Measurements from ENCODE around the gene OVCH1.

Gene OVCH1

DNA sequence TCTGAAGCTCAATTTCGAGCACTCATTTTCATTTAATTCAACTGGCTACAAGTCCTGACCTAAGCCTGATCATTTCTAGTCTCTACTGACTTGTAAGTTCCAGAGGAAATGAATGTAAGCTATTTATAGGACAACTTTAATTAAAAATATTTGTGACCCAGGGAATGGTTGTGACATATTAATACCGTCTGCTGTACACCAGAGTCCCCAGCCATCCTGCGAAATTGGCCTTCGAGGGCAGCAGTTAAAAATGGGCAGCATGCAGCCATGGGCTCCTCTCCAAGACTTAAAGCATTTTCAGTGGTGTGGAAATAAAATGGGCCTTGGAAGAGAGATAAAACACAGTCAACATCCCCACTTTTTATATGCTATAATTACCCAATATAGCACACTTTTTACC is 30.7 kb upstream of the OVCH1 start:
- no peak for DNase-seq (ENCODE audit: extremely low spot score)
- TF ChIP-seq, protein P1, sequence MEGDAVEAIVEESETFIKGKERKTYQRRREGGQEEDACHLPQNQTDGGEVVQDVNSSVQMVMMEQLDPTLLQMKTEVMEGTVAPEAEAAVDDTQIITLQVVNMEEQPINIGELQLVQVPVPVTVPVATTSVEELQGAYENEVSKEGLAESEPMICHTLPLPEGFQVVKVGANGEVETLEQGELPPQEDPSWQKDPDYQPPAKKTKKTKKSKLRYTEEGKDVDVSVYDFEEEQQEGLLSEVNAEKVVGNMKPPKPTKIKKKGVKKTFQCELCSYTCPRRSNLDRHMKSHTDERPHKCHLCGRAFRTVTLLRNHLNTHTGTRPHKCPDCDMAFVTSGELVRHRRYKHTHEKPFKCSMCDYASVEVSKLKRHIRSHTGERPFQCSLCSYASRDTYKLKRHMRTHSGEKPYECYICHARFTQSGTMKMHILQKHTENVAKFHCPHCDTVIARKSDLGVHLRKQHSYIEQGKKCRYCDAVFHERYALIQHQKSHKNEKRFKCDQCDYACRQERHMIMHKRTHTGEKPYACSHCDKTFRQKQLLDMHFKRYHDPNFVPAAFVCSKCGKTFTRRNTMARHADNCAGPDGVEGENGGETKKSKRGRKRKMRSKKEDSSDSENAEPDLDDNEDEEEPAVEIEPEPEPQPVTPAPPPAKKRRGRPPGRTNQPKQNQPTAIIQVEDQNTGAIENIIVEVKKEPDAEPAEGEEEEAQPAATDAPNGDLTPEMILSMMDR (IDR thresholded peaks at IDR 0.05; ENCODE audit: control extremely low read depth, extremely low read depth, low read depth, missing control alignments): no peak
- CTCF ChIA-PET: interaction anchor here (0.9 to 1.0 kb wide), 2 partner anchors 8 to 9 kb away, joined by 3 to 6 read pairs; no protein-coding TSS in a partner anchor
- POLR2A ChIA-PET: no interaction called here

DNA sequence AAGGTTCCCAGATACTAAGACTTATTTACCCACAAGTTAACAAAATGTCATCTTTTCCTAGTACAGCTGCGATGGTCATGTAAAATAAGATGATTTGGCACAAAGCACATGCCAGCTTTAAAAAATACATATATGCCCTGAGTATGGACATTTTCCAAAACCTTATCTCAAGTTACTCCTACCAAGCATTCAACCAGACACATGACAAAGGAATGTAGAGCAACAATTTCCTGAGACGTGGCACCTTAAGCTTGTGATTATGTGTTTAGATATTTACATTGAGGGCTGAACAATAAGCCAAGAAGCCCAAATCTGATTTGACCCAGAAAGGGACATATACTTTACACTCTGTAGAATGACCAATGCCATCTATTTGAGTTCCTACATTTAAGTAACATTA is 24.5 kb upstream of the OVCH1 start:
- POLR2A ChIA-PET: no interaction called here
- CTCF ChIA-PET: interaction anchor here (1.1 to 2.9 kb wide), 4 partner anchors 11 to 1292 kb away, joined by 3 to 8 read pairs (median 5); no protein-coding TSS in a partner anchor
- TF ChIP-seq, protein P1 (IDR thresholded peaks at IDR 0.05; ENCODE audit: control extremely low read depth, extremely low read depth, low read depth, missing control alignments): no peak
- DNase-seq (ENCODE audit: extremely low spot score): no peak

DNA sequence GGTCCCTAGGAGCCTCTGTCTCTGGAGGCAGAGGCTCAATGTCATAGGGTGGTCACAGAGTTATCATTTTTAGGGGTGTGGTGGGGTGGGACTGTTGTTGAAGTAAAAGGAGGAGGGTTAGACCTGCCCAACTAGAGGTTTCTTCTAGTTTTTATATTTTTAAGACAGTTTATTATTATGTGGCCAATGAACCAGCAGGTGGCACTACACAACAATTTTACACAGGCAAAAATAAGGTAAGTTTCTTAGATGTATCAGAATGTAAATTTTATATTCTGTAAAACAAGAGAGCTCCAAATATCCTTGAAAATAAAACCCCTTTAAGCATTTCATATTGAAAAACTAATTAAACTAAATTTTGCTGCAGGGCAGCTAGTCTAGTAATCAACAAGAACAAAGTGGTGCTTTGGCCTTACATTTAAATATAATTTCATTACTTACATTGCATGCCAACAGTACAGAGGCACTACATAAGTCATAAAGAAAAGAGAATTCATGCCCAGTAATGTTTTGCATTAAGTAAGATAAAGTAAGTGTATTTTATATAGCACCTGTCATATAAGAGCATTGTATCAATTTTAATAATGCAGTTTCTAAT is 22.2 kb upstream of the OVCH1 start:
- TF ChIP-seq, protein P1 (IDR thresholded peaks at IDR 0.05; ENCODE audit: control extremely low read depth, extremely low read depth, low read depth, missing control alignments): peak; percentile 40
- ChIA-PET CTCF (interaction anchor here (0.8 to 3.6 kb wide), 23 partner anchors 8 to 1771 kb away, joined by 3 to 29 read pairs (median 3); no protein-coding TSS in a partner anchor), POLR2A (no interaction called here)
- DNase-seq (ENCODE audit: extremely low spot score): peak; percentile 21

DNA sequence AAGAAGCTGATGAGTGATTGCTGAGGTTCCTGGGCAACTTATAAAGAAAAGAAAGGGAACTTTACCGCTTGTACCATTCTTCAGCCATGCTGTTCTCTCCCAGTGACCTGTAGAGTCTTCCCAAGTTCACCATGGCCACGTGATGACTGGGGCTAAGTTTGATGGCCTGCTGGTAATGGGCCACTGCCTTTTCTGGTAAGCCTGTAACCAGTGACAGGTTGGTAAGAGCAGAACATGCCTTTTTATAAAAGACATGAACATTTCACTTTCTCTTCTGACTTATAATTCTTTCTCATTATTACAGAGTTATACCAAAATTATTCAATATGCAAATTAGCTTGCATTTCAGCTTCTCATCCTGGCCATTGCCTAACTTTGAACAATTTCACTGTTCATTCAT is 20.9 kb upstream of the OVCH1 start:
- ChIA-PET CTCF (interaction anchor here (0.9 to 3.6 kb wide), 11 partner anchors 9 to 1327 kb away, joined by 3 to 29 read pairs (median 3); no protein-coding TSS in a partner anchor), POLR2A (no interaction called here)
- TF ChIP-seq, protein P1 (IDR thresholded peaks at IDR 0.05; ENCODE audit: control extremely low read depth, extremely low read depth, low read depth, missing control alignments): no peak
- no peak for DNase-seq (ENCODE audit: extremely low spot score)

DNA sequence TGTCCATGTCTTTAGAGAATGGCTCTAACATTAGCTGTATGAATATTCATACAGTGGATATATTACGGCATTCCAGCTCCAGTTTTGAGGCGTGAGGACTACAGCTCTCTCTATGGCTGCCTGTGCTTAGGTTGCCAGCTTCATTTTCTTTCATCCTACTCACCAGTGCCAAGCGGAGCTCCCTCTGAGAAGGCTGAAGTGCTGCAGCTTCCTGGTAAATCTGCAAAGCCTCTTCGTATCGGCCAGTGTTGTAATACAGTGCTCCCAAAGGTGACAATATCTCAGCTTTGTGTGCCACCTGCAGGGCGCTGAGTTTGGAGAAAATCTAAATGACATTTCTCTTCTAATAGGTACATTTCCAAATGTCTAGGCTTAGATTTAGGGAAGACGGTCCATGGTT is 19.8 kb upstream of the OVCH1 start:
- TF ChIP-seq, protein P1 (IDR thresholded peaks at IDR 0.05; ENCODE audit: control extremely low read depth, extremely low read depth, low read depth, missing control alignments): peak; percentile 22
- DNase-seq (ENCODE audit: extremely low spot score): no peak
- ChIA-PET POLR2A (no interaction called here), CTCF (interaction anchor here (1.2 to 1.4 kb wide), 2 partner anchors 1289 to 1326 kb away, joined by 3 to 5 read pairs; no protein-coding TSS in a partner anchor)

DNA sequence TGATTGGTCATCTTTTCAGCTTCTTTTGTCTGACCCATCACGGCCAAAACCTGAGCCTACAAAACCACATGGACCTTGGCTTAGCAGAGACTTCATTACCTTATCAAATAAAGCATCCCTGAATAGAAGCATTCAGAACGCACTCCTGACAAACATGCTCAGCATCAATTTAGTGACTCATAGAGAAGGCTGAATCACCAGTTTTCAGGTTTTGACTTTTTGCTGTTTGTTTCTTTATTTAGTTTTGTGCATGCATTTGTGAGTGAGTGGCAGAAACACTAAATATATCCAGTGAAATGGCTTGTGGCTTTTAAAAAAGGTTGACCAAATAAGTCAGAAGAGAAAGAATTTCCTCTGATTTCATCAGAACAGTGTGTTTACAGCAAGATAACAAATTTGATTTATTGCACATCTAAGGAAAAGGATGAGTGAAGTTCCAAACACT is 19.0 kb upstream of the OVCH1 start:
- TF ChIP-seq, protein P1 (IDR thresholded peaks at IDR 0.05; ENCODE audit: control extremely low read depth, extremely low read depth, low read depth, missing control alignments): no peak
- ChIA-PET CTCF (interaction anchor here (1.2 to 1.4 kb wide), 2 partner anchors 1290 to 1327 kb away, joined by 3 to 5 read pairs; no protein-coding TSS in a partner anchor), POLR2A (no interaction called here)
- no peak for DNase-seq (ENCODE audit: extremely low spot score)
